K562 (cell line): ENCODE data around the gene PDE6D. TPM values are rescaled to one million over a fixed set of nuclear protein-coding genes. Genes with fewer than 3 reads are reported as not detected.
A peak's percentile ranks its signal among the peaks of the same experiment; 100 is the strongest.

ENCODE experiments used
- BCL6 ChIP-seq: fragments of 250-450 bp; sonication (Bioruptor Pico); IDR thresholded peaks from 2 replicates; pipeline ENCODE4 v1.4.0; 2020
- BRD4 ChIP-seq: fragments of 200-600 bp; sonication (generic); IDR thresholded peaks from 2 replicates; pipeline ENCODE4 v1.6.1; 2017; ENCODE audit warnings: inconsistent platforms
- E2F3 ChIP-seq: fragments of 250-450 bp; sonication (Bioruptor Pico); IDR thresholded peaks from 2 replicates; pipeline ENCODE4 v1.4.0; 2020; ENCODE audit warnings: mild to moderate bottlenecking
- ELF1 ChIP-seq: fragments of 200-800 bp; sonication (Bioruptor generic); IDR thresholded peaks from 2 replicates; pipeline ENCODE4 v1.6.1; 2016; ENCODE audit warnings: missing genetic modification characterization, missing compliant biosample characterization
- FOXM1 ChIP-seq, 2 experiments: fragments of 450-650 bp in 1 of 2; sonication (generic) in 1 of 2; formaldehyde crosslinking in 1 of 2; IDR thresholded peaks; 2 replicates each; pipeline versions ENCODE4 v1.6.1 to v1.9.0; 2017 to 2022; ENCODE audit warnings: low read depth in 2 of 2, mild to moderate bottlenecking in 2 of 2, missing genetic modification reagents in 1 of 2, moderate library complexity in 1 of 2
- HMG20B ChIP-seq: fragments of 250-450 bp; sonication (Bioruptor Pico); IDR thresholded peaks from 2 replicates; pipeline ENCODE4 v1.5.0; 2021; ENCODE audit warnings: mild to moderate bottlenecking
- MCM5 ChIP-seq: fragments of 450-650 bp; IDR thresholded peaks from 2 replicates; pipeline ENCODE4 v1.6.1; 2016; ENCODE audit warnings: low read depth
- NR2C2 ChIP-seq, 2 experiments: fragments of 200-800 bp in 1 of 2; sonication (Bioruptor generic) in 1 of 2; sonication (generic) in 1 of 2; formaldehyde crosslinking in 1 of 2; IDR thresholded peaks; 2 replicates each; pipeline versions ENCODE4 v1.6.1 to v1.8.0; 2016 to 2022; ENCODE audit warnings: mild to moderate bottlenecking in 1 of 2, missing compliant biosample characterization in 1 of 2, missing genetic modification characterization in 1 of 2, missing genetic modification reagents in 1 of 2
- RAD21 ChIP-seq, 2 experiments: fragments of 250-450 bp in 1 of 2; fragments of 450-650 bp in 1 of 2; sonication (Bioruptor Pico) in 1 of 2; formaldehyde crosslinking in 1 of 2; IDR thresholded peaks in 1 of 2; conservative IDR thresholded peaks in 1 of 2; 2 replicates each; pipeline versions ENCODE4 v1.4.0 to v1.8.0; 2020 to 2022; ENCODE audit warnings: mild to moderate bottlenecking in 2 of 2, moderate library complexity in 1 of 2
- SIN3A ChIP-seq, 2 experiments: fragments of 150-350 bp in 1 of 2; IDR thresholded peaks; 2 replicates each; pipeline ENCODE4 v1.6.1; 2011 to 2016; ENCODE audit warnings: borderline replicate concordance in 2 of 2, low read depth in 2 of 2, low read length in 2 of 2, mild to moderate bottlenecking in 2 of 2, moderate library complexity in 2 of 2; ENCODE audit not compliant: control insufficient read depth in 1 of 2
- TAF9B ChIP-seq: fragments of 450-650 bp; IDR thresholded peaks from 2 replicates; pipeline ENCODE4 v1.6.1; 2018; ENCODE audit warnings: mild to moderate bottlenecking; ENCODE audit not compliant: partially characterized antibody
- ZNF12 ChIP-seq: sonication (generic); formaldehyde crosslinking; IDR thresholded peaks from 2 replicates; pipeline ENCODE4 v1.4.0; 2020; ENCODE audit warnings: mild to moderate bottlenecking, missing genetic modification reagents
- ZNF274 ChIP-seq: IDR thresholded peaks from 2 replicates; pipeline ENCODE4 v1.6.1; 2011; ENCODE audit warnings: low read depth, mild to moderate bottlenecking, low read length, moderate library complexity, borderline replicate concordance
- polyA plus RNA-seq, 8 experiments: library from polyadenylated mRNA; depleted of rRNA in 4 of 8; stranded (reverse) in 5 of 8; unstranded in 3 of 8; fragments of >200 nt; fragmentation: Nextera tagmentation in 2 of 8; fragmentation: Illumina TruSeq in 1 of 8; extraction: Ambion mirVana in 2 of 8; extraction: Trizol in 1 of 8; gene quantifications; 2 replicates each; pipeline versions ENCODE4 v1.2.1 to v1.2.3, GENCODE V29; 2011 to 2014; ENCODE audit warnings: inconsistent platforms in 1 of 8, missing spikeins in 1 of 8
- total RNA-seq, 7 experiments: library from RNA; depleted of rRNA in 6 of 7; stranded (reverse); fragments of >200 nt in 6 of 7; fragmentation: Illumina TruSeq in 2 of 7; extraction: Trizol in 2 of 7; gene quantifications; 2 replicates each; pipeline versions ENCODE4 v1.2.1 to v1.2.3, GENCODE V29; 2011 to 2021; ENCODE audit warnings: low replicate concordance in 1 of 7
- TF ChIP-seq, protein P1 (sequence below), 2 experiments: IDR thresholded peaks; 2 replicates each; pipeline ENCODE4 v1.6.1; 2012; ENCODE audit warnings: improper control_type of control experiment in 2 of 2, low read depth in 2 of 2, low read length in 2 of 2, borderline replicate concordance in 1 of 2
- TF ChIP-seq, protein P2 (sequence below), 2 experiments: fragments of 200-800 bp in 1 of 2; sonication (Bioruptor generic) in 1 of 2; sonication (generic) in 1 of 2; formaldehyde crosslinking in 1 of 2; IDR thresholded peaks in 1 of 2; conservative IDR thresholded peaks in 1 of 2; 2 replicates each; pipeline versions ENCODE4 v1.5.0 to v1.6.1; 2016 to 2020; ENCODE audit warnings: missing compliant biosample characterization in 1 of 2, missing genetic modification characterization in 1 of 2, missing genetic modification reagents in 1 of 2
- TF ChIP-seq, protein P3 (sequence below): fragments of 250-450 bp; sonication (Bioruptor Pico); IDR thresholded peaks from 2 replicates; pipeline ENCODE4 v1.8.0; 2021; ENCODE audit warnings: borderline replicate concordance, mild to moderate bottlenecking, moderate library complexity; ENCODE audit not compliant: poor library complexity, severe bottlenecking
- TF ChIP-seq, protein P4 (sequence below): sonication (generic); formaldehyde crosslinking; IDR thresholded peaks from 2 replicates; pipeline ENCODE4 v1.8.0; 2022; ENCODE audit warnings: mild to moderate bottlenecking, missing genetic modification reagents, borderline replicate concordance

The PDE6D gene
- total and polyA plus RNA-seq, 9 of the 15 experiments (the other 6 are each of a cell fraction or from before 2014, with no cell fraction given) = 0.65 to 11.6 (median 7.0) TPM

DNA sequence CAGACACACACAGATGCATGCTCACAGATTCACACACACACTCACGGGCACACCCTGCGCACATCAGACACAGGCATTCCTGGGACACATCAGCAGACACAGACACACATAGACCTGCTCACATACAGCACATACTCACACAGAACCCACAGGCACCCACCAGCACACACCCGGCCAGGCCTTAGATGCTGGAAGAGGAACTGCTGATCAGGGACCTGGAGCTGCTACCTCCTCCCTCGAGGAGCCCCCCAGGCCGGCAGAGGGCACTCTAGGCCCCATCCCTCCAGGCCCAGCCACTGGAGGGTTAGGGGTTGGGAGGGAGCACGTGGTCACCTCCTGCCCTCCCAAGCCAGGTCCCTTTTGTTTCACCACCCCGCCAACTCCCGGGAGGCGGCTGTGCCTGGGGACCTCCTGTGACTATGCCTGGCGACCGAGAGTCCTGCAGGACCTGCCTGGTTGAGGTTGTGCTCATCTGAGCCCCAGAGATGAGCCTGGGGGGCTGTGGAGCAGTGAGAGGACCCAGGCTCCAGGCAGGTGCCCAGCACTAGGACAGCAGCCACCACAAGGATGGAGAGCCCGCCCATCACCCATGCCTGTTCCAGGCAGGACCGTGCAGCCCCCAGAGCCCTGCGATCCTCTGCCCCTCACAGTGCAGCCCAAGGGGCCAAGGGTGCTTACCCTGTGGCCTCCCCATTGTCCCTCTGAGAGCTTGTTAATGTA, 93.8 kb downstream of the PDE6D start (continued):
- TF ChIP-seq, protein P1, sequence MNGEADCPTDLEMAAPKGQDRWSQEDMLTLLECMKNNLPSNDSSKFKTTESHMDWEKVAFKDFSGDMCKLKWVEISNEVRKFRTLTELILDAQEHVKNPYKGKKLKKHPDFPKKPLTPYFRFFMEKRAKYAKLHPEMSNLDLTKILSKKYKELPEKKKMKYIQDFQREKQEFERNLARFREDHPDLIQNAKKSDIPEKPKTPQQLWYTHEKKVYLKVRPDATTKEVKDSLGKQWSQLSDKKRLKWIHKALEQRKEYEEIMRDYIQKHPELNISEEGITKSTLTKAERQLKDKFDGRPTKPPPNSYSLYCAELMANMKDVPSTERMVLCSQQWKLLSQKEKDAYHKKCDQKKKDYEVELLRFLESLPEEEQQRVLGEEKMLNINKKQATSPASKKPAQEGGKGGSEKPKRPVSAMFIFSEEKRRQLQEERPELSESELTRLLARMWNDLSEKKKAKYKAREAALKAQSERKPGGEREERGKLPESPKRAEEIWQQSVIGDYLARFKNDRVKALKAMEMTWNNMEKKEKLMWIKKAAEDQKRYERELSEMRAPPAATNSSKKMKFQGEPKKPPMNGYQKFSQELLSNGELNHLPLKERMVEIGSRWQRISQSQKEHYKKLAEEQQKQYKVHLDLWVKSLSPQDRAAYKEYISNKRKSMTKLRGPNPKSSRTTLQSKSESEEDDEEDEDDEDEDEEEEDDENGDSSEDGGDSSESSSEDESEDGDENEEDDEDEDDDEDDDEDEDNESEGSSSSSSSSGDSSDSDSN (IDR thresholded peaks at IDR 0.05; ENCODE audit: borderline replicate concordance in 1 of 2, low read depth in 2 of 2, low read length in 2 of 2) = no peak
- TF ChIP-seq ZNF274 (no peak), ELF1 (tag) (no peak), NR2C2 (CRISPR knock-in tag; IDR thresholded peaks at IDR 0.05) (no peak), NR2C2 (tag; IDR thresholded peaks at IDR 0.05) (peak; percentile 55; the same call in 1 of the 2 replicates), MCM5 (no peak), ZNF12 (CRISPR knock-in tag) (no peak), TAF9B (no peak), RAD21 (CRISPR knock-in tag; conservative IDR thresholded peaks at IDR 0.05 in 1 of 2, IDR thresholded peaks at IDR 0.05 in 1 of 2) (peak; percentile 48 to 62), HMG20B (CRISPR knock-in tag) (no peak), FOXM1 (IDR thresholded peaks at IDR 0.05; ENCODE audit: low read depth) (no peak), FOXM1 (CRISPR knock-in tag; IDR thresholded peaks at IDR 0.05; ENCODE audit: low read depth) (no peak), BCL6 (CRISPR knock-in tag) (no peak), E2F3 (no peak), BRD4 (no peak), SIN3A (IDR thresholded peaks at IDR 0.05; ENCODE audit: borderline replicate concordance in 2 of 2, control insufficient read depth in 1 of 2, low read depth in 2 of 2, low read length in 2 of 2) (no peak)
- TF ChIP-seq, protein P2, sequence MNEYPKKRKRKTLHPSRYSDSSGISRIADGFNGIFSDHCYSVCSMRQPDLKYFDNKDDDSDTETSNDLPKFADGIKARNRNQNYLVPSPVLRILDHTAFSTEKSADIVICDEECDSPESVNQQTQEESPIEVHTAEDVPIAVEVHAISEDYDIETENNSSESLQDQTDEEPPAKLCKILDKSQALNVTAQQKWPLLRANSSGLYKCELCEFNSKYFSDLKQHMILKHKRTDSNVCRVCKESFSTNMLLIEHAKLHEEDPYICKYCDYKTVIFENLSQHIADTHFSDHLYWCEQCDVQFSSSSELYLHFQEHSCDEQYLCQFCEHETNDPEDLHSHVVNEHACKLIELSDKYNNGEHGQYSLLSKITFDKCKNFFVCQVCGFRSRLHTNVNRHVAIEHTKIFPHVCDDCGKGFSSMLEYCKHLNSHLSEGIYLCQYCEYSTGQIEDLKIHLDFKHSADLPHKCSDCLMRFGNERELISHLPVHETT (CRISPR knock-in tag; conservative IDR thresholded peaks at IDR 0.05 in 1 of 2, IDR thresholded peaks at IDR 0.05 in 1 of 2) = no peak
- TF ChIP-seq, protein P3, sequence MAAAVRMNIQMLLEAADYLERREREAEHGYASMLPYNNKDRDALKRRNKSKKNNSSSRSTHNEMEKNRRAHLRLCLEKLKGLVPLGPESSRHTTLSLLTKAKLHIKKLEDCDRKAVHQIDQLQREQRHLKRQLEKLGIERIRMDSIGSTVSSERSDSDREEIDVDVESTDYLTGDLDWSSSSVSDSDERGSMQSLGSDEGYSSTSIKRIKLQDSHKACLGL (CRISPR knock-in tag) = no peak
- TF ChIP-seq, protein P4, sequence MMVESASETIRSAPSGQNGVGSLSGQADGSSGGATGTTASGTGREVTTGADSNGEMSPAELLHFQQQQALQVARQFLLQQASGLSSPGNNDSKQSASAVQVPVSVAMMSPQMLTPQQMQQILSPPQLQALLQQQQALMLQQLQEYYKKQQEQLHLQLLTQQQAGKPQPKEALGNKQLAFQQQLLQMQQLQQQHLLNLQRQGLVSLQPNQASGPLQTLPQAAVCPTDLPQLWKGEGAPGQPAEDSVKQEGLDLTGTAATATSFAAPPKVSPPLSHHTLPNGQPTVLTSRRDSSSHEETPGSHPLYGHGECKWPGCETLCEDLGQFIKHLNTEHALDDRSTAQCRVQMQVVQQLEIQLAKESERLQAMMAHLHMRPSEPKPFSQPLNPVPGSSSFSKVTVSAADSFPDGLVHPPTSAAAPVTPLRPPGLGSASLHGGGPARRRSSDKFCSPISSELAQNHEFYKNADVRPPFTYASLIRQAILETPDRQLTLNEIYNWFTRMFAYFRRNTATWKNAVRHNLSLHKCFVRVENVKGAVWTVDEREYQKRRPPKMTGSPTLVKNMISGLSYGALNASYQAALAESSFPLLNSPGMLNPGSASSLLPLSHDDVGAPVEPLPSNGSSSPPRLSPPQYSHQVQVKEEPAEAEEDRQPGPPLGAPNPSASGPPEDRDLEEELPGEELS = no peak
